VCaP (cell line): ENCODE measurements around the gene DIP2B.

Experiments used
- H3K27ac ChIP-seq: fragments of 450-650 bp; 2 replicates; pipeline ENCODE4 v1.5.1; 2017
- CTCF ChIP-seq: fragments of 450-650 bp; conservative IDR thresholded peaks from 2 replicates; pipeline ENCODE4 v1.5.1; 2017; ENCODE audit warnings: mild to moderate bottlenecking, moderate library complexity

Gene DIP2B

DNA sequence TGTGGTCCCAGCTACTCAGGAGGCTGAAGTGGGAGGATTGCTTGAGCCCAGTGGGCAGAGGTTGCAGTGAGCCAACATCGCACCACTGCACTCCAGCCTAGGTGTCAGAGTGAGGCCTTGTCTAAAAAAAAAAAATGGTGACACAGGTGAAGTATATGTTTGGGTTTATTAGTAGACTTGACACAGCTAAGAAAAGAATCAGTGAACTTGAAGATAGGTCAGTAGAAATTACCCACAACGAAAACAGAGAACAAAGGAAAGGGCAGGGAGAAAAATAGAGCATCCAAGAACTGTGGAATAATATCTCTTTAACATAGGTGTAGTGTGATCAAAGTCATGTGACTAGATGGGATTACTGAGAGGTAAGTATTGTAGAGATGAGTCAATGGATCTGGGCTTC lies 282.8 kb downstream of the DIP2B start:
- TF ChIP-seq CTCF: no peak
- H3K27ac ChIP-seq: no peak overlapping the region

DNA sequence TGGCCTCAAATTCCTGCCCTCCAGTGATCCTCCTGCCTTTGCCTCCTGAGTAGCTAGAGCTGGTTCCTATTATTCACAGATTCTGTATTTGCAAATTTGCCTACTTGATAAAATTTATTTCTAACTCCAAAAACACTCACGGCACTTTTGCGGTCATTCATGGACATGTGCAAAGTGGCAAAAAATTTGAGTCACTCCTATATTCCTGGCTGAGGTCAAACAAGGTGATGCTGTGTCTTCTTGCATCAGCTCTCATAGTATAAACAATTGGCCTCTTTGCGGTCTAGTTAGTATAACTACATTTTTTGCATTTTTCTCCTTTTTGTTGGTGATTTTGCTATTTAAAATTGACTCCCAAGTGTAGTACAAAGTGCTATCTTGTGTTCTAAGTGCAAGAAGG lies 283.8 kb downstream of the DIP2B start:
- TF ChIP-seq CTCF: no peak
- H3K27ac ChIP-seq: no peak overlapping the region

- H3K27ac ChIP-seq: no peak overlapping the region
- no peak for TF ChIP-seq CTCF
These were observed 285.3 kb downstream of the DIP2B start for GRCh38 chr12:50790081-50790480.
